HG02678 (cell line): Measurements from ENCODE around the gene FGF6.

Experiments
- ATAC-seq: cut with Tn5 transposase; IDR thresholded peaks from one replicate; pipeline ENCODE4 v1.9.1; 2021; ENCODE audit warnings: mild to moderate bottlenecking, moderate library complexity; ENCODE audit not compliant: unreplicated experiment

The FGF6 gene

DNA sequence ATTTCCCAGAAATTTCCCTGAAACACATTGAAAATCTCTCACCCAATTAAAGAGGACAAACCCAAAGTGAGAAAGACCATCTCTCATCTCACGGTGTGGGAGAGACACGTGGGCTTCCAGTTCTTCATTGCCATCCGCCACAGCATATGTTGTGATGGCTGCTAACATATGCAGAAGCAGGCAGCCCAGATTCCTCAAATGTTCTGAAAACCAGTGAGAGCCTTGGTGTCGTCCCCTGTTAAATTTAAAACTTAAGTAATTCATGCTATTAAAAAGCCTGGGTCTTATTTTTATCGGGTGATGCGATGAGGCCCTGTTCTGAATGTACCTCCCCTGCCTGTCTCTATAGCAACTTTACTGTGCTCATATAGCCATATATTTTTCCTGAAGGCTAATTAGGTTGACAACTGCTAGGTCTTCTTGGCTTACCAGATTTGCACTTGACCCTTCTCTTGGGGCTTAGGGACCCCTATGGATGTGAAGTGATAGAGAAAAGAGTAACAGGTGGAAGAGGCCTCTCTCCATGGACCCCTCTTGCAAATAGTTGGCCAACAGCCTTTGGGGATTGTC lies 2.8 kb upstream of the FGF6 start:
- ATAC-seq: no peak

DNA sequence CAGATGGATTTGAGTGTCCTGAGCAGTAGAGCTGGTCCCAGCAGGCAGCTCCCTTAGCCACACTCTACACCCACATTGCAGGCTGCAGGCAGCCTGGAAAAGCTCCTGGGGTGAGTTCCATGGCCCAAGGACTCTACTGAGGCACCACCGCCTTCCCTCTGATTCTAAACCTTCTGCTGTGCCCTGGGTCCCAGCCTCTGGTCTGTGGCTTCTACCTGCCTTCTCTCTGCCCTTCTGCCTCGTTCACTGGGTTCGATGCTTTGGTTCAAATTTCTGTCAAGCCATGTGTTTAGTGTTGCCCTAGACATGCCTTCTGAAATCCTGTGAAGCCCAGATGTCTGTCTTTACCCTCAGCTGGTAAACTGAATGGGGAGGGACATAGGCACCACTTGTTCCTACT lies 1.5 kb upstream of the FGF6 start:
- ATAC-seq: no peak

GRCh38 chr12:4446335-4446734 lies 720 bp upstream of the FGF6 start:
- ATAC-seq: no peak

GRCh38 chr12:4444031-4444430 lies 1.6 kb downstream of the FGF6 start:
- no peak for ATAC-seq

- ATAC-seq: no peak
These were observed 2.0 kb downstream of the FGF6 start for GRCh38 chr12:4443616-4444015.

DNA sequence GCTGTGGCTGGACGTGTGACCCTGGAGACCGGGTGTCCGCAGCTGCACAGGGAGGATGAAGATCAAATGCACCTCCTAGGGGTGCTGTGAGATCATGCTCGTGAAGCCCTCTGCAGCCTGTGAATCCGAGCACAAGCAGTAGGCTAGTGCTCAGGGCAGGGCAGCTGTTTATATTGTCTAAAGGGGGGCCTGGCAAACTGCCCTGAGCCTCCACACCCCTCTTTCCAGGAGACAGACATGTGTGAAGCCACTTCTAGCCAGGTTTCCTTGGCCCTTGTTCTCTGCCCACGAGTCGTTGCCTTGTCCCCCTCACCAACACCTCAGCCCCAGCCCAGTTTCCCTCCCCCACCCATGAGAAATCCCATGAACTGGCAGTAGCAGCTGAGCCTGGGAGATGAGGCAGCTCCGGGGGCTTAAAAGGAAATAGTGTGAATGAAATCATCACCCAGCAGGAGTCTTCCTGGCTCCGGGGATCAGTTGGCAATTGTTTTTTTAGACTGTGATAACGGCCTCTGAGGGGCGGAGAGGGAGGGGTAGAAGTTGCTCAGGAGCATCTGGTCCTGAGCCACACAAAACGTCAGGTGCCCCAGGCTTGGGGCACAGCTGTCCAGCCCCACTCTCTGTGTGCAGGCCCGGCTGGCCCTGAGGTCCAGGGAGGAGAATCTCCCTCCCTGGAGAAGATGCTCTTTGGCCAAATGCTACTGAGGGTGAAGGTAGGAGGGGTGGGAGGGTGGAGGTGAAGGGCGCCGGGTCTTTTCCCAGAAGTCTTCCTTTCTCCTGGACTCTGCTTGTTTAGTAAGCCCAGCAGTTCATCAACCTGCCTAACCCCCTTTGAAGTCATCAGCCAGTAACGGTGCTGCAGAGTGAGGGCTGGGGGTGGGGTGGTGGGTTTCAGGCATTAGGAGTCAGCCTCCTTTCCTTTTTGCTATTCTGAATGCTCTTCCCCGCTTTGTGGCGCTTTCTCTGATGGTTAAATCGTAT lies 4.0 kb downstream of the FGF6 start:
- no peak for ATAC-seq

DNA sequence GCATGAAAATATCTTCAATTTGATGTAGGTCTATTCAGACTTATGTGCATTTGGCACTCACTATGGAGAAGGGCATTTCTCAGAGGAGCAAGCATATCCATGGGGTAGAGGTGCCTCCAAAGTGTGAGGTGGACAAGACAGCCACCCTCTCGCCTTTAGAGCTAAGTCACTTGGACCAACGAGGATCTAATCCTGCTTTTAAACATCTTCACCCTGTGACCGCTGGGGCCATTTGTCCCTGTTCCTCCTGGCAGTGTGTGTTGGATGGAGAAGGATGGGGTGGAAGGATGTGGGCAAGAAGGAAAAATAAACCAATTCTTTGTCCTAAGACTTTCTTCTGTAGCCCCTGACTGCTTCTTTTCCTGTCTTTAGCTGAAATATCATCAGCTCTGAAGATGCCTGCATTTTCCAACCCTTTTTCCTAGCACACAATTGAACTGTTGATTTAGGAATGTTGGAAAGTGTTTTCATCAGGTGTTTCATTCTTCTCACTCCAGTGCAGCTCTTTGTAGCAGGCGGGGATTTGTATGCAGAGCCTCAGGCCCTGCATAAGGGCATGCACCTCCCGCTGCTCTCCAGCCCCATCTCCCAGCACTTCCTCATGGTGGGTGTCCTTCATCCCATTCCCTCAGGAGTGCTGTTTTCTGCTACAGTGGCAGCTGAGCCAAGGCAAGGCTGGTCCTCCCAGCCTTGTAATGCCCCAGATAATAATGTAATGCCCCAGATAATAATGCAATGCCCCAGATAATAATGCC lies 5.3 kb downstream of the FGF6 start:
- ATAC-seq: no peak

GRCh38 chr12:4439736-4440135 lies 5.9 kb downstream of the FGF6 start:
- no peak for ATAC-seq

DNA sequence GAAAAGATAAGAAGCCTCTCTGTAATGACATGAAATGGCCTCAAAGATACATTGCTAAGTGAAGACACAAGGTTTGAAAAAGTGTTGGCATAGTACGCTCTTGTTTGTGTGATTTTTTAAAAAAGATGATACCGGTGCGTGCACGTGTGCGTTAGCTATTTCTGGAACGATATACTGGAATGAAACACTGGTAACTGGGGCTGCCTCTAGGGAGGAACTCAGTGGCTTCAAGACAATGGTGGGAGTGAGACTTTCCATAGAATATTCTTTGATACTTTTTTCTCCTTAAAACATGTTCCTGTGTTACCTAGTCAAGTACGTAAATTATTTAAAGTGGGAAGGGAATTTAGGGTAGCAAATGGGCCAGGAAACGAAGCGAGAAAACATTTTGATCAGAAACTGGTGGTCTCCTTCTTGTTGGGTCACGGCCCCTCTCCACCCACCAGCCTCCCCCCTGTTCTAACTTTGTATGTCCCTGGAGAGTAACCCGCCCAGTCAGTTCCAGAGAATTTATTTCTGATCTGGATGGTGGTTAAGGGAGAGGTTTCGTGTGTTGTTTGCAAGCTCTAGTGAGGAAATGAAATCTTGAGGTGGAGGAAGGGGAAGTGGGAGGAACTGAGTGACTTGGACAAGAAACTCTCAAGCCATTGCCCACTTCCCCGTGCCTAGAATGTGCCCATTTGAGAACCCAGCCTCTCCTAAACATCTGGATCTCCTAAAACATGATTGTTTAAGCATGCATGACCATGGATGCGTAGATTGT lies 6.6 kb downstream of the FGF6 start:
- ATAC-seq: no peak

- no peak for ATAC-seq
These were observed 10.1 kb downstream of the FGF6 start for GRCh38 chr12:4435537-4435936.

DNA sequence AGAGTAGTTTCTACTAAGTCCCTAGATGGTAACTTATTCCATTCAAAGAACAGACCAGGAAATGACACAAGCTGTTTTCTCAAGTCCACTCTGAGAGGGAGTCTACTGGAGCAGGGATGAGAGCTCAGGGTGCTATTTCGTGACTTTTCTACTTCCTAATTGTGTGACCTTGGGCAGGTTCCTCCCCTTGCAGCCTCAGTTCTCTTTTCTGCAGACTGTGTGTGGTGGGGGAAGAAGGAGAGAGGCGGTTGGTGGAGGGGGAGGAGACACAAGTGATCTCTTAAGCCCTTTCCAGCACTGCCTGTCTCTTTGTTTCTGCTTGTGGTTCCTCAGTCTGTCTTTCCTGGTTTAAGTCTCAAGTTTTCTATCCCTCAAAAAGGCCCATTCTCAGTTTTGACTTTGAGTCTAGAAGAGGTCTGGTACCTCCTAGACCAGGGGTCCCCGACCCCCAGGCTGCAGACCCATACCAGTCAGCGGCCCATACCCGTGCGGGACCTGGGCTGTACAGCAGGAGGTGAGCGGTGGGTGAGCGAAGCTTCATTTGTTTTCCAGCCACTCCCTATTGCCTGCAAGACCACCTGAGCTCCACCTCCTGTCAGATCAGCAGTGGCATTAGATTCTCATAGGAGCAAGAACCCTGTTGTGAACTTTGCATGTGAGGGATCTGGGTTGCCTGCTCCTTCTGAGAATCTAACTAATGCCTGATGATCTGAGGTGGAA lies 10.7 kb downstream of the FGF6 start:
- ATAC-seq: no peak

GRCh38 chr12:4434301-4434700 lies 11.3 kb downstream of the FGF6 start:
- no peak for ATAC-seq

DNA sequence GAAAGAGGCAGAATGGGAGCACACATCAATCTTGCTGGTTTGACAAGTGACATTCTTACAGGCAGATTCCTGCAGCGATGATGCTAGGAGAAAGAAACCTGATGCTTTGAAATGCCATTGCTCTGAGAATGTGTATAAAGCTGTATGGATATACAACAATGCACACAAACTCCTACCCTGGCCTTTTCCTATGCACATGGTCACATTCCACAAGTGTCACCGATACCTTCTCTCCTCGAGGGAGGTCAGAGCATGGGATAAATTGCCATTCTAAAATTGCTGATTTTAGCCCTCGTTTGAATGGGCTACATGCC lies 11.9 kb downstream of the FGF6 start:
- ATAC-seq: no peak

GRCh38 chr12:4432878-4433744 lies 12.5 kb downstream of the FGF6 start:
- ATAC-seq: no peak

DNA sequence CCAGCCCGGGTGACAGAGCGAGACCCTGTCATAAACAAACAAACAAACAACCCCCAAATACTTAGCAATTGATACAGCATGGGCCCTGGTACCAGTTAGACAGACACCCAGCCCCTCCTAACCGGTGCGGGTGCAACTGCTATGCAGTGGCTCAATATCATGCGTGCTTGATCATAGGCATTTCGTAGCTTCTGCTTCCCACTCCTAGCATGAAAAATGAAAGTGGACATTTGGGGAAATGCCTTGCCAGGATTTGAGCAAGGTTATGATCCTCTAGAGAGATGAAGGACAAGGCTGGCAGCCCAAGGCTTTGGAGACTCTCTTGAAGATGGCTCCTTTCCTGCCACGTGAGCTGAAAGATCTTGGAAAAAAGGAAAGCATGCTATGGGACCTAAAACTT lies 13.7 kb downstream of the FGF6 start:
- ATAC-seq: no peak

- no peak for ATAC-seq
These were observed 14.2 kb downstream of the FGF6 start for GRCh38 chr12:4431436-4431835.

GRCh38 chr12:4424422-4424821 lies 21.2 kb downstream of the FGF6 start:
- ATAC-seq: no peak

DNA sequence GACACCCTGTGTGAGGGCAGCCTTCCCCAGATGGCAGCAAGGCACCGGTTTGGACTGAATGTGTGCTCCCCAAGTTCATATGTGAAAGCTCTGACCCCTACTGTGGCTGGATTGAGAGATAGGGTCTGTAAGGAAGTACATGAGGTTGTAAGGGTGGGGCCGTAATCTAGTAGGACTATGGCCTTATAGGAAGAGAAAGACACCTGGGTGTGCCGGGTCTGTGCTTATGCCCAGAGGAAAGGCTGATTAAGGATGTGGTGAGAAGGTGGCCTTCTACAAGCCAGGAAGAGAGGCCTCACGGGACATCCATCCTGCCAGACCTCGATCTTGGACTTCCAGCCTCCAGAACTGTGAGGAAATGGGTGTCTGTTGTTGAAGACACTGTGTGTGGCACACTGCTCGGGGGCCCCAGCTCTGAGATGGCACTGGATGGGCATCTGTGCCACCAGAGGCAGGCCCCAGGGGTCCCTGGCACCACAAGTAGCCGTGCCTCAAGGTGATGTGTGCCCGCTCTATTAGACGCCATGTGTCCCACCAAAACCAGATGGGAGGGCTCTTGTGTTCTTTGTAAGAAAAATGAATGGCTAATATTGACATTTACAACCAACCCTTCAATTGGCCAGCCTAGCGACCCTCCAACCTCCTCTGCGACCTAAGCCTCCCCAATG lies 22.0 kb downstream of the FGF6 start:
- ATAC-seq: no peak

DNA sequence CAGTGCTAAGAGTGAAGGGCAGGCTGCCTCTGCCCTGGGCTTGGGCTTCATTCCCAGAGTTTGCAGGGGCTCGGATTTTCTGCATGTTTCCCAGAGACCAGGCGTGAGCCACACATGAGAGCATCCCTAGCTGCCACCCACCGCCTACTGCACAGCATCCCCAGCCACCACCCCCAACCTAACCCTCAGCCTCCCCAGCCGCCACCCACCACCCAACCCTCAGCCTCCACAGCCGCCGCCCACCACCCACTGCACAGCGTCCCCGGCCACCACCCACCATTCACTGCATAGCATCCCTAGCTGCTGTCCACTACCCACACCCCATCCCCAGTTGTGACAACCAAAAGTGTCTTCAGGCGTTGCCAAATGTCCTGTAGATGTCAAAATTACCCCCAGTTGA lies 22.6 kb downstream of the FGF6 start:
- no peak for ATAC-seq
